ENCODE measurements around the gene EXD1.

Gene EXD1

DNA sequence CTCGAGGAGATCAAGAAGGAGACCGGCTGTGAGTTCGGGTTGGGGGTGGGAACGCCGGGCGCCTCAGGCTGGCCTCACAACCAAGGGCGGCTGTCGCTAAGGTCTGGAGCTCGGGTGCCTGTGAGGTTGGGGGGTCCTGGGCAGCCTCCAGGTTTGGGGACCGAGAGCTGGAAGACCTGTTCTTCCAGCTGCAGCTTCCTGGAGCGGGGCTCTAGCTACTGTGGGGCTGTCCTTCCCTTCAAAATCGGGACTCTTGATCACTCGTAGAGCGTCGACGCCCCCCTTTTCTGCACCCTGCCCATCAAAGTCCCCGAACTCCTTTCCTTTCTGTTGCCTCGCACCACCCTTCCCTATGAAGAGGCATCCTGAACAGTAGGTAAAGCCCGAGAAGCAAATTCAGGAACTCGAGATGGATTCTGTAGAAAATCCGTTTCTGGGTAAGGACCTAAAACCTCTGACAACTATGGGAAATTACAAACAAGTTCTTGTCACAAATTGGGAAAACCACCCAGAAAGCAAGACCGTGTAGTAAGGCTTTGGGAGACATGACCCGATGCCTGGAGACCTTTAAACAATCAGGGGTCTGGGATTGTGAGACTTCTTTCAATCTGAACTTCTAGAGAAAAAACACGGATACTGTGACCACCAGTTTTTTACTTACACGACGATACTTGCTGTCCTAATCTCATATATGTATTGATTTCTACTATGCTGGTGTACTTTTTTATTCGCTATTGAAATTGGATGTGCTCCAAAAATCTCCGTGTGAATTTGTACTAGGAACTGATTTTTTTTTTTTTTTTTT is 1.1 kb upstream of the EXD1 start:
- DNase-seq = peak; percentile 10

DNA sequence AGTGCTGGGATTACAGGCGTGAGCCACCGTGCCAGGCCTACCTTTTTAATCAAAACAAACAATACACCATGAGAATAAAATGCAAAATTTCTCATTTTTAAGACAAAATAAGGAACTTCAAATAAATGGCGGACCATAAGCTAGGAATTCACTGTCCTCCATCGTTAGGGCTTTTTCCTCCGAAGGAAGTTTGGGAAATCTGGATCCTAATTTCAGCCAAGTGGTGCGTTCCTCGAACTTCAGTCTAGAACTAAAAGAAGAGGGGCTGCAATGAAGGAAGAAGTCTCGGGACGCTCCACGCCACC is 260 bp downstream of the EXD1 start:
- no peak for DNase-seq

DNA sequence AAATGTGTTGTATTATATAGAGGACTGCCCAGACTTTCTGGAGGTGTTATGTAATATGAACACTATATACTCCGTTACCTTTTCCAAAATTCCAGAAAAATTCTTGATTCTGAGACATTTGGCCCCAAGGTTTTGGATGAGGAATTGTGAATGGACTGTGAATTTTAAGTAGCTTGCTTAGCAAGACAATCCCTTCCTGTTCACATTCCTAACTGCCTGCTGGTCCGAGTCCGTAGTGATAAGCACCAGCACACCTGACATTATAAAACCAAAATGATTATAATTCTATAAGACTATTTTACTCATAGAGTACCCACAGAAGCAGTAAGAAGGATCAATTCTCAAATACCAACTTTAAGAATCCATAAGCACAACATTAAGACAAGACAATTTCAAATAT is 11.2 kb downstream of the EXD1 start:
- no peak for DNase-seq

DNA sequence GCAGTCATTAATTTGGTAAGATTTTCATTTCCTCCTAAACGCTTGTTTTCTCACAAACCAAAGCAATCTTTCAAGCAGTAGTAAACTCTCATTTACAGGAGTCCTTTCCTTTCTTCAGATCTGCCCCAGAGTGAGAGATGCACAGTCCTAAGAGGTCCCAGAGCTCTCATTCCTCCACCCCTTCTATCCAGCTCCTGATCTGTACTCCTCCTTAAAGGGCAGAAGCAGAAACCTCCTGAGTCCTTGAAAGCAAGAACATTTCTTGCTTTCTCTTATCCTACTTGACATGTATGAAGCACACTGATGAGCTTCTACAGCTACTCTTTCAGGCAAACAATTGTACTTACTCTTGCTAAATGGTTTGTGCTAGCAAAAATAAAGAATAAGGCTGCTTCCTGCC is 11.7 kb downstream of the EXD1 start:
- no peak for DNase-seq

DNA sequence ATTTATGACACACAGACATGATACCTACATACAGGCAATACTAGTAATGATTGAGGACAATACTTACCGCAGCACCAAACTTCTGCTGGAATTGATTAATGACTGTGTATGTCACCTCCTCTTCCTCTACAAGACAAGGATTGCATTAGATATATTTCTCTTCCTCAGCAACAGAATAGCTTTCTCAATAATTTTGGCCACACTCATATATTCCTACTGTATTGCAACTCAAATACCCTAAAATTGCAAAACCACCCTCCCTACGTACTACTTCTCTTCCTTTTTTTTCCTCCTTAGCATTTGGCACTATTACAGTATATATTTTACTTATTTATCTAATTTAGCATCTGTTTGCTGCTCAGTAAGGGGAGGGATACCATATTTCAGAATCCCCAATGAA is 14.8 kb downstream of the EXD1 start:
- DNase-seq = peak; percentile 74

DNA sequence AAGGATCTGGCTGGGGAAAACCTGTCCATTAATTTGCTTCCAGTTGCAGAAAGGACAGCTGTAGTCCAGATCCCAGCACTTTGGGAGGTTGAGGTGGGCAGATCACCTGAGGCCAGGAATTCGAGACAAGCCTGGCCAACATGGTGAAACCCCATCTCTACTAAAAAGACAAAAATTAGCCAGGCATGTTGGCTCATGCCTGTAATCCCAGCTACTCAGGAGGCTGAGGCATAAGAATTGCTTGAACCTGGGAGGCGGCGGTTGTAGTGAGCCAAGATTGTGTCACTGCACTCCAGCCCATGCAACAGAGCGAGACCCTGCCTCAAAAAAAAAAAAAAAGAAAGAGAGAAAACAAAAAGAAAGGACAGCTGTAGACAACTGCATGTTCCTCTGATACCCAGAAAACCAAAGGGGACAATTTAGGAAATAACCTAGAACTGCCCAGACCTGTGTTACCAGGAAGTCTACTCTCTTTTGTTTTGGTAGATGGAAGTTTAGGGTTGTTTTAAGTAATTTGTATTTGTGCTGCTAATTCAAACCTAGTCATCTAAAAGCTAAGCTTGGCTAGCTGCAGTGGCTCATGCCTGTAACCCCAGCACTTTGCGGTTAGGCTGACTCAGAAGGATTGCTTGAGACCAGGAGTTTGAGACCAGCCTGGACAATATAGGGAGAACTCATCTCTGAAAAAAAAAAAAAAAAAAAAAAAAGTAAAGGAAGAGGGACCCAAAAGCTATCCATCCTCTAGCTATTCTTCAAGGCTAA is 22.7 kb downstream of the EXD1 start:
- no peak for DNase-seq

DNA sequence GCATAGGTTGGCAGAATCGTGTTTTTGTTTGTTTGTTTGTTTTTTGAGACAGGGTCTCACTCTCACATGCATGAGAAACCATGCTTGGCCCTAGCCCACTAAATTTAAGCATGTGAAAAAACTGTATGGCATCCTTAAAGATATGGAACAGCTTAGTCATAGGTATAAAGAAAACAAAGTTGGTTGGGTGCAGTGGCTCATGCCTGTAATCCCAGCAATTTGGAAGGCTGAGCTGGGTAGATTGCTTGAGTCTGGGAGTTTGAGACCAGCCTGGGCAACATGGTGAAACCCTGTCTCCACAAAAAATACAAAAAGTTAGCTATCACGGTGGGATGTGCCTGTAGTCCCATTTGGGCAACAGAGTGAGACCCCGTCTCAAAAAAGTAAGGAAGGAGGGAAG is 25.2 kb downstream of the EXD1 start:
- DNase-seq = no peak

DNA sequence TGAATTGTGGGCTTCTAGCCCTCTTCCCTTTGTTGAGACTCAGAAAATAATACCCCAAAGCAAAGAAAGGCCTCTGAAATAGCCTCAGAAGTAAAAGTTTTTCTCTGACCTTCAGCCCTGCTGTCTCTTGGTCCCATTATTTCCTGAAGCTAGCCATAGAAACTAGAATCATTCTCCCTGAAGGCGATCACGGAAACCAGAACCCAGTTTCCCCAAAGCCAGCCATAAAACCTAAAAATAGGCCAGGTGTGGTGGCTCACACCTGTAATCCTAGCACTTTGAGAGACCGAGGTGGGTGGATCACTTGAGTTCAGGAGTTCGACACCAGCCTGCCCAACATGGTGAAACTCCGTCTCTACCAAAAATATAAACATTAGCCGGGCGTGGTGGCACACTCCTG is 27.2 kb downstream of the EXD1 start:
- DNase-seq = no peak

DNA sequence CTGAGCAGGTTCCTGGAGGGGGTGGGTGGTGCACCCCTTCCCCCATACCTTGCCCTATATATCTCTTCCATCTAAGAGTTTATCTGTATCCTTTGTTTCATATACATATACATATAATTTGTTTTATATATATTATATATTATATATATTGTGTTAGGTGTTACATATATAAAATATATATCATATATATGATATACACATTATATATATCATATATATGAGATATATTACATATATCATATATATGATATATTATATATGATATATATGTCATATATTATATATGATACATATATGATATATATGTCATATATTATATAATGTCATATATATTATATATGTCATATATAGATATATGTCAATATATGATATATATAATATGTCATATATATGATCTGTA is 31.1 kb downstream of the EXD1 start:
- no peak for DNase-seq

DNA sequence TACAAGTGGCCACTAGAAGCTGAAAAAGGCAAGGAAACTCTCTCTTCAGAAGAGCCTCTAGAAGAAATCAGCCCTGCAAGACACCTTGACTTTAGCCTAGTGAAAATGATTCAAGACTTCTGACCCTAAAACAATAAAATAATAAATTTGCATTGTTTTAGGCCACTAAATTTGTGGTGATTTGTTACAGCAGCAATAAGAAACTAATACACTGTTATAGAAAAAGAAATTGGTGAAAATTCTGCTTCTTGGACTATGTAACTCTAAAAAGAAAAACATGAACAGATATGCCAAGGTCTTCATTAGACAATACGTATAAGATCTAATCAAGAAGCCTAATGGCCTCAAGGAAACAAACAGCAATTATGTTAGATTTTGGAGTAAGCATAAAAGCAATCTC is 36.1 kb downstream of the EXD1 start:
- no peak for DNase-seq

DNA sequence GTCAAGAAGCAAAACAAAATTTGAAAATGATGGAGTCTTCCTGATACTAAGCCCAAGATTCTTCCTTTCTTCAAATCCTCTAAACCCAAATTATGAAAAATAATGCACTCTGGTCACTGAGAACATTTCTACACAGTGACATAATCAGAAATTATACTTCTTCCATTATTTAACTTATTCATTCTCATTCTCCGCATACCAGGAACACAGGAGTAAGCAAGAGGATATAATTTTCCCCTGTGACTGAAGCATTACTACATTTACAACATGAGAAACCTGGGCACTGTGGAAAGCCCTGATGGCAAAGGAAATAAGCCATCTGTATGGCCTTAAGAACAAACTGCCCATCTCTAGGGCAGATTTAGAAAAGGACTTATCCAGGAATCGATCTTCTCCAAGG is 47.0 kb downstream of the EXD1 start:
- DNase-seq = no peak

DNA sequence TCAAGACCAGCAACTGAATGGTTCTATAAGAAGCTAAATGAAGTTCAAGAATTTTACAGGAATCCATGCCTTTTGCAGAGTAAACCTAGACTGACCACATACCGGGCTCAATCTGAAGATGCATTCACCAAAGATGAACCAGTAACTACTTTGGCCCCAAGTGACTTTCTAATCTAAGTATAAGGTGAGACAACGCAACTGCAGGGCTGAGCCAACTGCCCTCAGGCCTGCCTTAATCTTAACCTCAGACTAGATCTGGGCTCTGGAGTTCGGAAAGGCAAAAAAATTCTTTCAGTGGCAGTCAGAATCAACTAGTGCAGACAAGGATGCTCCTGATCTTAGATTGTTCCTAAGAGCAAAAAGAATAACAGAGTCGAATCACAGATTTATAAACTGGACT is 48.3 kb downstream of the EXD1 start:
- DNase-seq = no peak

DNA sequence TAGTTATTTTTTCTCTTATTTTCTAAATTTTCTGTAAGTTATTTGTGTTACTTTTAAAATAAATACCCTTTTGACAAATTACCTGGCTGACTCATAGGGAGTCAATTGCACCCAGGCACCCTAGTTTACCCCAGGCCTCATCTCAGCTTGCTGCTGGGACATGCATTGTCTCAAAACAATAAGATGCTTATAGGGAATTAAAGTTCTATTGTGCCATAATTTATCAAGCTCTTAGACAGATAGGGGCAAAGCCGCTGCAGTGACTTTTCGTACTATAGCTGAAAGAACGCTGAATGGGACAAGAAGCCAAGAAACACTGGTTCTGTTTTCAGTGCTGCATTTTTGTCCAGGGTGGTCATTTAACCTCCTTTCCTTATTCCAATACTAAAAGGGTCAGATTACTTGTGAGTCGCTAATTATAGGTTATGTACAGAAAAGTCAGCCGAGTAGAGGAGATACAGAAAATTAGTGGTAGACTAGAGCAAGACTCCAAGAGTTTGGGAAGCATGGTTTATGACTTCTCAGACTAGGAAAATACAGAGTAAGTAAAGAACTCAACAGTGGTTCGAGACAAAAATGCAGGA is 50.3 kb downstream of the EXD1 start:
- no peak for DNase-seq

DNA sequence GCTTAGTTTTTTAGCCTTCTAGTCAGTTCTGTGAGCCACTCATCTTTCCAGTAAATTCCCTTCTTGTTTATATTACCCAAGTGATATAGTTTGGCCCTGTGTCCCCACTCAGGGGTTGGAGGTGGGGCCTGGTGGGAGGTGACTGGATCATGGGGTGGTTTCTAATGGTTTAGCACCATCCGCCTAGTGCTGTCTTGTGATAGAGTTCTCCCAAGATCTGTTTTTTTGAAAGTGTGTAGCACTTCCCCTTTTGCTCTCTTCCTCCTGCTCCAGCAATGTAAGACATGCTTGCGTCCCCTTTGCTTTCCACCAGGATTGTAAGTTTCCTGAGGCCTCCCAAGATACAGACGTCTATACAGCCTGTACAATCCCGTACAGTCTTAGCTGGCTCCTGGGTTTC is 60.8 kb downstream of the EXD1 start:
- peak; percentile 80 for DNase-seq

DNA sequence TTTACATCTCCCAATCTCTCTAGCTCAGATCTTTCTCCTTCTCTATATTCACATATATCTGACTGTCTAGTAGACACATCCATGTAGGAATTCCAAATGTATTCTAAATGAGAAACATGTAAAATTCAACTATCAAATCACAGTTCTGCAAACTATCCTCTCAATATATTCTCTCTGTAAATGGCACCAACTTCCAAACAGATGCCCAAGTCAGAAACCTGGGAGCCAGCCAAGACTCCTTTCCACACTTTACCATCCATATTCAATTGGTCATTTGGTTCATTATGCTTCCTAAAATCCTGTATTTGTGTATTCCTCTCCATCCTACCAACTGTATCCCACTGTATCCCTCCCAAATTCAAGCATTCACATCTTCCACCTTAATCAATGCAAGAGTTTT is 61.5 kb downstream of the EXD1 start:
- DNase-seq = no peak

DNA sequence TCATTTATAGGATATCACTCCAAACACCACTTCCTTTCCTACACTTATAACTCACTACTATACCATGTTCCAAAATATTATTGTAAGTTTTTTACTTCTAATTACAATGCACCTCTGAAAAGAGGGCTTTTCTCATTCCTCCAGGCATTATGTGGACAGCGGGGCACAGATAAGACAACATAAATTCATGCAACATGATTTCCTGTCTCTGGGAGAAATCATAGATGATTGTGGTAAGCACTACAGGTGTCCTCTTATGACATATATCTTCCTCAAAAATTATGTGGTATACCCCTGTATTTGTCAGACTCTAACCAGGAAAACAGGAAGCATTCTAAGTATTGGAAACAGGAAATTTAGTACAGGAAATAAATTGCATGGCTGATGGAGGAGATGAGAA is 68.8 kb downstream of the EXD1 start:
- DNase-seq = no peak

DNA sequence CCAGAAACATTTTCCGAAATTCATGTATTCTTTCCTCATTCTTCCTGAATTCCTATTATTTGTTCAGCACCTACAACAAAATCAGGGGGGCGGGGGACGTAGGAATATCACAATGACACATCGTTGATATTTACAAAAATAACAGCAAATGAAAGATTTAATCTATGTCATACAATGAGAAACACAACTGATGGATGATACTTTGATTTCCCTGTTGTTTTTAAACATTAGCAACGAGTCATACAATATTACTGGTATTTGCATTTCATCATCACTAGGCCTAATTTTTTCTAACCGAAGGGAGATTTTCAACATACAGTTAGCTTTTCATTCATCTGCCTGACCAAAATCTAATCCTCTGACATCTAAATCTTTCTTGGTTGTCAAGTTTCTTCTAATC is 69.2 kb downstream of the EXD1 start:
- DNase-seq = peak; percentile 25

DNA sequence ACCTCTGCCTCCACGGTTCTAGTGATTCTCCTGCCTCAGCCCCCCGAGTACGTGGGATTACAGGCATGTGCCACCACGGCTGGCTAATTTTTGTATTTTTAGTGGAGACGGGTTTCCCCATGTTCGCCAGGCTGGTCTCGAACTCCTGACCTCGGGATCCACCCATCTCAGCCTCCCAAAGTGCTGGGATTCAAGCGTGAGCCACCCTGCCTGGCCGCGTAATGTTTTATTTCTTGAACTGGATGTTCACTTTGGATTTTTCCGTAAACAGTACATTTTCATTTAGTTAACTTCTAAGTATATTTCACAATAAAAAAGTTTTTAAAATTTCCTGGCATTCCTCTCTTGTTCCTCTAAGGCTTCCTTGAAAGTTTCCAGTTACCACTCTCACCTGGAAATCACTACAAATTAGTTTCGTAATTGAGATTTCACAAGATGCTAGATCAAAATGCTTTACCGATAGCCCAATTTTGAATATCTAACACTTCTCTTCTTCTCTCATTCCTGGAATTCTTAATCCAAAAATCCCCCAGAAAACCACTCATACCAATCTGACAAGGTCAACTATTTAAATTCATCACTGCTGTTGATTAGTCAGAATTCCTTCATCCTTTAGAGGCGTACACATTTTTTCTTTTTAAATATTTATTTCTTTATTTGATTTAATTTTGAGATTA is 69.8 kb downstream of the EXD1 start:
- peak; percentile 23 for DNase-seq

DNA sequence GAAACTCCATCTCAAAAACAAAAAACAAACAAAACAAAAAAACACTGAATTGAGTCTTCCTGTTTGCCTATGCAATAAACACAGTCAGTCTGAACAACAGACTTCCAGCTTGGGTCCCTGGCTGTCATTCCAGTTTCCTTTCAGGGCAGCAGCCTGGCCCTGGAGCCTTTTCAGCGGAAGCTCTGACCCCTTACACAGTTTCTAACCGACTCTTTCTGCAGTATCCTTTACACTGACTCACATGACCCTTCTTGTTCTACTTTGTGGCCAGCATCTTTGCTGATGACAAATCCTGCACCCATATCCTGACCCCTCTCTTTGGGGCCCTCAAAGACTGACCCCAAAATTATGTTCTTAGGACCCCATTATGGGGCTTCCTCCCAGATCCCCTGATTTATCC is 76.1 kb downstream of the EXD1 start:
- DNase-seq = no peak

DNA sequence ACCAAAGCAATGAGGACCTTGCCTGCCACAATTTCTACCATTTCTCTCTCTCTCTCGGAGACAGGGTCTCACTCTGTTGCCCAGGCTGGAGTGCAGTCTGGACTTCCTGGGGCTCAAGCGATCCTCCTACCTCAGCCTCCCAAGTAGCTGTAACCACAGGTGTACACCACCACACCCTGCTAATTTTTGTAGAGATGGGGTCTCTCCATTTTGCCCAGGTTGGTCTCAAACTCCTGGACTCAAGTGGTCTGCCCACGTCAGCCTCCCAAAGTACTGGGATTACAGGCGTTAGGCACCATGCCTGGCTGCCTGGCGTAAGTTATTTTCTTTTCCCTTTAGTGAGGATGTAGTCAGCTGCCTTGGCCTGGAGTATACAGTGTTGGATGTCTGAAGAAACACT is 76.8 kb downstream of the EXD1 start:
- DNase-seq = no peak

DNA sequence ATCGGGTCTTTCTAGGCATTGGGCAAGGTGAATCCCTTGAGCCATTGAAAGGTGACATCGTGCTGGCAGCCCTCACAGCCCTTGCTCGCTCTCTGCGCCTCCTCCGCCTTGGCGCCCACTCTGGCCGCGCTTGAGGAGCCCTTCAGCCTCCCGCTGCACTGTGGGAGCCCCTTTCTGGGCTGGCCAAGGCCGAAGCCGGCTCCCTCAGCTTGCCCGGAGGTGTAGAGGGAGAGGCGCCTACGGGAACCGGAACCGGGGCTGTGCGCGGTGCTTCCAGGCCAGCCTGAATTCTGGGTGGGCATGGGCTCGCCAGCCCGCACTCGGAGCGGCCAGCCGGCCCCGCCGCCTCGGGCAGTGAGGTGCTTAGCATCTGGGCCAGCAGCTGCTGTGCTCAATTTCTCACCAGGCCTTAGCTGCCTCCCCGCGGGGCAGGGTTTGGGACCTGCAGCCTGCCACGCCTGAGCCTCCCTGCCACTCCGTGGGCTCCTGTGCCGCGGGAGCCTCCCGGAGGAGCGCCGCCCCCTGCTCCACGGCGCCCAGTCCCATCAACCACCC is 79.0 kb downstream of the EXD1 start:
- DNase-seq = no peak

DNA sequence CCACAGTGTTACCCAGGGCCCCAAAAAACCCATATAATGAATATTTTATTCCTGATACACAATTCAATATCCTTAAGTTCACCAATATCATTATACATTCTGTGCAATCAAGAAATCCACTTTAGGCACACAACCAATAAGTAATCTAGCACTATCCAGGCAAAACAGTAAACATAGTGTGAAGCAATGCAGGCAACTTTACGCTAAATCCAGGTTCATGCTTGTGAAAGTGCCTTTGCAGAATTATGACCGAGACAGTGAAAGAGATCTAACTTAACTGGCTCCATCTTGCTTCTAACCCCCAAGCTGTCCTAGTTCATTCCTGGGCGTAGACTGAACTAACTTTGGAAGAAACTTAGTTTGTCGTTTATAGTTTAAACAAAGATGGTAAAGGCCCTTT is 80.3 kb downstream of the EXD1 start:
- no peak for DNase-seq

DNA sequence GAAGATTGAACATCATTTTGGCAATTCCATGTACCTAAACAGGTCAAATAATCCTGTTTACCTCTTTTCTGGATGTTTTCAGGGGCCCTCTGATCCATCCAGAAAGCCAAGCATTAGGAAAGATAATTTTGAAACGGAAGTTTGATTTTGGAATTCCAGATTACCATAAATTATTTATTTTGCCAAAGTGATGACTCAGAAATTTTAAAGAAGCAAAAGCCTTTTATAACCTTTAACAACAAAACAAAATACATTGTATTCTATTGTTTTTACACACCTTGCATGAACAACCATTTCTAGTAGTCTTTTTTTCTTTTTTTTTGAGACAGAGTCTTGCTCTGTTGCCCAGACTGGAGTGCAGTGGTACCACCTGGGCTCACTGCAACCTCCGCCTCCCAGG is 82.5 kb downstream of the EXD1 start:
- DNase-seq = no peak

DNA sequence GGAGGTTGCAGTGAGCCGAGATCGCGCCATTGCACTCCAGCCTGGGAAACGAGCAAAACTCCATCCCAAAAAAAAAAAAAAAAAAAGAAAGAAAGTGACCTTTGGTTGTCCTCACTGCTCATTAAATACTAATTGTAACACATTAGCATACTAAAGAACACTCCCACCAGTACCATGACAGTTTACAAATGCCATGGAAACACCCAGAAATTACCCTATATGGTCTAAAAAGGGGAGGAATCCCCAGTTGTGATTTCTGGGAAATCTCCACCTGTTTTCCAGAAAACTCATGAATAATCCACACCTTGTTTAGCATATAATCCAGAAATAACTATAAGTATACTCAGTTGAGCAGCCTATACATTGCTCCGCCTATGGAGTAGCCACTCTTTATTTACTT is 90.9 kb downstream of the EXD1 start:
- no peak for DNase-seq

Data from suppressor macrophage treated with lipopolysaccharide for 4 hours (primary cell).